Endothelial cell of umbilical vein (primary cell): ENCODE data around the gene DENND1A. TPM values are rescaled to one million over a fixed set of nuclear protein-coding genes. Genes with fewer than 3 reads are reported as not detected.

Experiments
- BruUV-seq: library from RNA; stranded (reverse); fragments of 400-500 nt; replicated peaks from 2 replicates; lab custom pipeline; 2021; lab: Mats Ljungman, UMichigan
- CTCF ChIA-PET: fragments of 300-600, 350-600 bp; sonication (Branson Sonifier 250); formaldehyde crosslinking; loops from one replicate; lab custom pipeline; 2021; ENCODE audit warnings: antibody characterized with exemption, inconsistent platforms; lab: Charles Lee
- POLR2A ChIA-PET: fragments of 300-600, 350-600 bp; sonication (Branson Sonifier 250); formaldehyde crosslinking; loops from one replicate; lab custom pipeline; 2021; ENCODE audit warnings: antibody characterized with exemption, inconsistent platforms; lab: Charles Lee
- DNase-seq: peaks from one replicate; pipeline ENCODE4 v3.0.0-alpha.2; 2011; ENCODE audit warnings: low read depth, low spot score
- FAIRE-seq: peaks from 2 replicates; lab custom pipeline; 2011; peaks lifted over from hg19 to GRCh38; lab: Jason Lieb, UNC
- H2AFZ ChIP-seq: 2 replicates; pipeline ENCODE4 v1.6.0; 2012; ENCODE audit warnings: low read depth, low read length, control low read depth, inconsistent platforms
- H3K27ac ChIP-seq: 2 replicates; pipeline ENCODE4 v1.5.1; 2011; ENCODE audit warnings: low read depth, mild to moderate bottlenecking, control low read depth, low read length, moderate library complexity; ENCODE audit not compliant: insufficient read depth
- H3K27me3 ChIP-seq, 2 experiments: 2 replicates each; pipeline versions ENCODE4 v1.6.0 to v1.6.1; 2011; ENCODE audit warnings: low read length in 2 of 2, mixed read lengths in 1 of 2; ENCODE audit not compliant: control insufficient read depth in 2 of 2, insufficient read depth in 2 of 2
- H3K36me3 ChIP-seq, 2 experiments: 2 replicates in 1 of 2; 3 replicates in 1 of 2; pipeline ENCODE4 v1.5.1; 2011; ENCODE audit warnings: low read length in 2 of 2, mild to moderate bottlenecking in 1 of 2, moderate library complexity in 1 of 2; ENCODE audit not compliant: control insufficient read depth in 2 of 2, insufficient read depth in 2 of 2; ENCODE audit errors: extremely low read depth in 1 of 2
- H3K4me1 ChIP-seq: 3 replicates; pipeline ENCODE4 v1.5.1; 2011; ENCODE audit warnings: mild to moderate bottlenecking, low read length; ENCODE audit not compliant: control insufficient read depth, insufficient read depth; ENCODE audit errors: extremely low read depth
- H3K4me2 ChIP-seq: 2 replicates; pipeline ENCODE4 v1.6.1; 2011; ENCODE audit warnings: low read length, control low read depth, mixed read lengths; ENCODE audit not compliant: insufficient read depth
- H3K4me3 ChIP-seq, 3 experiments: fragments of 200-600 bp in 1 of 3; sonication (generic), shearing (Covaris generic) in 1 of 3; replicated peaks in 1 of 3; 2 replicates each; pipeline ENCODE4 v1.5.1; 2011 to 2016; ENCODE audit warnings: control low read depth in 3 of 3, low read length in 3 of 3, mild to moderate bottlenecking in 2 of 3, inconsistent platforms in 1 of 3, low read depth in 1 of 3, moderate library complexity in 1 of 3; ENCODE audit not compliant: insufficient read depth in 1 of 3
- H3K79me2 ChIP-seq: 2 replicates; pipeline ENCODE4 v1.6.0; 2012; ENCODE audit warnings: low read length, inconsistent platforms; ENCODE audit not compliant: control insufficient read depth, insufficient read depth
- H3K9ac ChIP-seq: replicated peaks from 2 replicates; pipeline ENCODE3; 2011; ENCODE audit warnings: low read length, control low read depth; ENCODE audit not compliant: insufficient read depth; ENCODE audit errors: extremely low read depth
- H3K9me1 ChIP-seq: replicated peaks from 3 replicates; pipeline ENCODE4 v1.6.0; 2011; ENCODE audit warnings: mild to moderate bottlenecking, low read length; ENCODE audit not compliant: control insufficient read depth, insufficient read depth; ENCODE audit errors: extremely low read depth
- H3K9me3 ChIP-seq: replicated peaks from 2 replicates; pipeline ENCODE4 v1.5.1; 2012; ENCODE audit warnings: low read length, inconsistent platforms; ENCODE audit not compliant: control insufficient read depth, insufficient read depth
- H4K20me1 ChIP-seq: replicated peaks from 2 replicates; pipeline ENCODE3; 2011; ENCODE audit warnings: mild to moderate bottlenecking, low read length; ENCODE audit not compliant: control insufficient read depth, insufficient read depth; ENCODE audit errors: extremely low read depth
- EZH2 ChIP-seq: IDR thresholded peaks from 2 replicates; pipeline ENCODE4 v1.6.1; 2012; ENCODE audit warnings: borderline replicate concordance, low read depth, mild to moderate bottlenecking, moderate library complexity, low read length, inconsistent platforms; ENCODE audit not compliant: severe bottlenecking
- FOS ChIP-seq: IDR thresholded peaks from 2 replicates; pipeline ENCODE4 v1.6.1; 2011; ENCODE audit warnings: mild to moderate bottlenecking, low read length, moderate library complexity, borderline replicate concordance; ENCODE audit not compliant: insufficient read depth
- GATA2 ChIP-seq: IDR thresholded peaks from 2 replicates; pipeline ENCODE4 v1.7.0; 2011; ENCODE audit warnings: low read depth, mild to moderate bottlenecking, moderate library complexity, mixed read lengths, low read length; ENCODE audit not compliant: insufficient read length, insufficient read depth
- MYC ChIP-seq: IDR thresholded peaks from one replicate; pipeline ENCODE4 v1.6.1; 2011; ENCODE audit warnings: mild to moderate bottlenecking, low read depth, low read length
- POLR2A ChIP-seq: IDR thresholded peaks from 2 replicates; pipeline ENCODE4 v1.6.1; 2012; ENCODE audit warnings: low read depth, mild to moderate bottlenecking, control low read depth, low read length
- POLR2AphosphoS5 ChIP-seq: IDR thresholded peaks from 2 replicates; pipeline ENCODE4 v1.6.1; 2012; ENCODE audit warnings: low read depth, mild to moderate bottlenecking, control low read depth, low read length, moderate library complexity; ENCODE audit not compliant: insufficient read depth
- dilution Hi-C: fragments of 300-500 bp; cut with MboI; formaldehyde crosslinking; loops from one replicate; pipeline ENCODE4 v1.15.0; 2019; ENCODE audit warnings: low sequenced_read_pairs; ENCODE audit not compliant: extremely low pct_ligation_motif_present
- intact Hi-C: fragments of 100-400 bp; cut with micrococcal nuclease; formaldehyde crosslinking; loops from one replicate; pipeline ENCODE4 v1.10.0; 2022
- polyA plus RNA-seq, 4 experiments: library from polyadenylated mRNA; depleted of rRNA in 3 of 4; stranded (reverse) in 3 of 4; unstranded in 1 of 4; fragments of >200 nt; gene quantifications; 2 replicates each; pipeline versions ENCODE4 v1.2.1 to v1.2.3, GENCODE V29; 2011 to 2012; ENCODE audit warnings: missing spikeins in 1 of 4
- total RNA-seq: library from RNA; stranded (reverse); gene quantifications from 2 replicates; pipeline ENCODE4 v1.2.3, GENCODE V29; 2021
- TF ChIP-seq, protein P1 (sequence below): IDR thresholded peaks from 2 replicates; pipeline ENCODE4 v1.6.1; 2011; ENCODE audit not compliant: insufficient read depth, insufficient read length

Gene DENND1A
- total and polyA plus RNA-seq, 2 donors (not counting 3 experiments of a cell fraction or from before 2014, with no cell fraction given), result 18.5 to 24.5 TPM

DNA sequence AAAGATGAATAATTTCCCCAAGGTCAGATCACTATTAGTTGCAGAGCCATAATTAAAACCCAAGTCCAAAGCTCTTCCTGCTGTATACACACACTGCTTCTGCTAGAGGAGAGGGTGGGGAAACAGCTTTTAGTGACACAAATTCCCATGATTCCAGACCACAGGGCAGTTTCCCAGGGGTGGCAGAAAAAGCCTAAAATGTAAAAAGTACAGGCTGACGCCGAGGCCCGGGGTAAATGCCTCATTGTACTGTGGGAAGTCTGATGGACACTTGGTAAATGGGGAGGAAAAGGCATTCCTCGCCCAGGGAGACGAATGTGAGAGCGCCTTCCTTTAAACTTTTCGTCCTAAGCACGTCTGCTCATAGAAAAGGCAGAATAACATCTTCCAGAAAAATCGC, 65.7 kb downstream of the DENND1A start:
- no peaks in the 10 kb centered on the region for H3K4me1 ChIP-seq
- no peak overlapping the region for H3K27ac ChIP-seq
- no peak overlapping the region for H3K4me2 ChIP-seq
- no peaks in the 10 kb centered on the region for H3K79me2 ChIP-seq
- FAIRE-seq (no peak), DNase-seq (no peak)
- H3K4me3 ChIP-seq, result no peak overlapping the region
- POLR2A ChIA-PET, result no interaction called here
- CTCF ChIA-PET, result no interaction called here
- no peaks in the 10 kb centered on the region for H4K20me1 ChIP-seq
- TF ChIP-seq EZH2 (no peak), POLR2AphosphoS5 (no peak), MYC (no peak), FOS (no peak), POLR2A (no peak)
- TF ChIP-seq, protein P1, sequence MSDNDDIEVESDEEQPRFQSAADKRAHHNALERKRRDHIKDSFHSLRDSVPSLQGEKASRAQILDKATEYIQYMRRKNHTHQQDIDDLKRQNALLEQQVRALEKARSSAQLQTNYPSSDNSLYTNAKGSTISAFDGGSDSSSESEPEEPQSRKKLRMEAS, result no peak
- H3K27me3 ChIP-seq, result no peaks in the 10 kb centered on the region
- intact Hi-C loops (no loop called here), dilution Hi-C loops (no loop called here)
- no peaks in the 10 kb centered on the region for H3K9me3 ChIP-seq
- no TSS peak for BruUV-seq
- H3K9ac ChIP-seq, result no peak overlapping the region
- no peaks in the 10 kb centered on the region for H3K9me1 ChIP-seq
- H3K36me3 ChIP-seq, result no peaks in the 10 kb centered on the region
- no peak overlapping the region for H2AFZ ChIP-seq

DNA sequence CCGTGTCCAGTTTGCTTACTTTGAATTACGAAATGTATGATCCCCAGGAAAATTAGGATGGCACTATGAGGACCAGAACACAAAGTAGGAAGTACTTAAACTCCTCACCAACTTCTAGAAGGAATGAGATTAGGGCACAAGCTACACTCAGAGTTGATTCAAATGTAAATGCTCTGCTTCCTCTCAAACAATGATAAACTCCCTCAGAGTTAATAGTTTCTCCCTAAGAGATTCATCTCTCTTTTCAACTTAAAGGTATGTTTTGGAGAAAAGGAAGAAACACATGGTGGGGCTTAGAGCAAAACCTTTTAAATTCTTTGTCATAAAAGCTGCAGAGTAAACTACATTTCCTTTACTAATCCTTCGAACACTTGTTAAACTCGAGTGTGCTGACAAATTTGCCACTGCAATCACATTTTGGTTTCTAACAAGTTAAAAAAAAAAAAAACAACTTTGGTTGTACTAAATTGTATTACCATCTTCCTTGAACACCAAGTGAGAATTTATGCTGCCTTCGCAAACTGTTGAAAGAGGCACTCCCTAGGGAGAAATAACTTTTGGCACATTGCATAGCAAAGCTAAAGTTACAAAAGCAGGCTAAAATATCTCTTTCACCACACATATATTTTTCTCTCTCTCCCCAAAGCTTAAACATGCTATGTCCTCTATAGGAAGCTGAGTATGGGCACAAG, 66.6 kb downstream of the DENND1A start:
- DNase-seq (no peak), FAIRE-seq (no peak)
- H2AFZ ChIP-seq, result no peak overlapping the region
- BruUV-seq, result no TSS peak
- H3K27ac ChIP-seq, result no peak overlapping the region
- H3K27me3 ChIP-seq, result no peaks in the 10 kb centered on the region
- H3K4me2 ChIP-seq, result no peak overlapping the region
- no peaks in the 10 kb centered on the region for H3K9me1 ChIP-seq
- H3K36me3 ChIP-seq, result no peaks in the 10 kb centered on the region
- H3K79me2 ChIP-seq, result no peaks in the 10 kb centered on the region
- ChIA-PET POLR2A (no interaction called here), CTCF (interaction anchor here (1.3 kb wide), 1 partner anchor 11 kb away, joined by 5 read pairs; no protein-coding TSS in a partner anchor)
- TF ChIP-seq POLR2A, result no peak
- no peak for TF ChIP-seq GATA2
- TF ChIP-seq POLR2AphosphoS5, result no peak
- H4K20me1 ChIP-seq, result no peaks in the 10 kb centered on the region
- H3K9me3 ChIP-seq, result no peaks in the 10 kb centered on the region
- H3K4me3 ChIP-seq, result no peak overlapping the region
- H3K9ac ChIP-seq, result no peak overlapping the region
- intact Hi-C loops (no loop called here), dilution Hi-C loops (no loop called here)
- no peaks in the 10 kb centered on the region for H3K4me1 ChIP-seq
